HG02610 (cell line): Measurements from ENCODE around the gene HGFAC.

ENCODE experiments used
- ATAC-seq: cut with Tn5 transposase; IDR thresholded peaks from one replicate; pipeline ENCODE4 v1.9.1; 2021; ENCODE audit warnings: mild to moderate bottlenecking, moderate library complexity; ENCODE audit not compliant: unreplicated experiment

Gene HGFAC

DNA sequence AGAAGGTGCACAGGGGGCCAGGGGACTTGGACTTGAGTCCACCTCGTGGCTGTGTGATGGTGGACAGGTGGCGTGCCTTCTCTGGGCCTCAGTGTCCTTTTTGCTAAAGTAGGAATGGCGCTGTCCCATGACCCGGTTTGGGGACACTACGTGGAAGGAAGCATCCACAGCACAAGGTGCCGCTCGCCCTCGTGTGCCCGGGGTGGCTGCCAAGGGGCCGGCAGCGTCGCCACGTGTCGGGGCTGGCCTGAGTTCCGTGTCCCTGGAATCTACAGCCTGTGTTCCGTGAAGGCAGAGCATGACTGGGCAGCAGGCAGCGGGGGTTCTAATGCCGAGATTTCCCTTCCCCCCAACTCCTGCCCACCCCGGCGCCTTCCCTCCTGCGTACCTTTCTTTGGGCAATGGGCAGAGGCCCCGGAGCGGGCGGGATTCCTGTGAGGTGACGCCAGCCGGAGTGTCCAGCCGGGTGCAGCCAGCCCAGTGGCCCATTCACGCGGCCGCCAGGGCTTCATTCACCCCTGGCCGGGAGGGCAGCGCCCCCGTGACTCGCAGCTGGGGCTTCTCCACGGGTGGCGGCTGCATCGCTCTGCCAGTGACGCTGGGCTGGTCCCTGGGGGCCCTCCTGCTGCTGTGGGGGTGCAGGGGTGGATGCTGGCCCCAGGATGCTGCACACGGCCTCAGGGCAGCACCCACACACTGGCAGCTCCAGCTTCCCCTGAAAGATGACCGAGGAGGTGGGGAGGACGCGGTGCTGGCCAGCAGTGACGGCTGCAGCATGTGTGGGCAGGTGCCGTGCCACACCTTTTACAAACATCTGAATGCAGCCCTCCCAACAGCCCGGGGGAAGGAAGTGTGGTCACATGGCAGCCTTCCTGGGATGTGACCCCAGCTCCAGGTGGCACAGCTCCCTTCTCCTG, 42.5 kb downstream of the HGFAC start:
- ATAC-seq = no peak

DNA sequence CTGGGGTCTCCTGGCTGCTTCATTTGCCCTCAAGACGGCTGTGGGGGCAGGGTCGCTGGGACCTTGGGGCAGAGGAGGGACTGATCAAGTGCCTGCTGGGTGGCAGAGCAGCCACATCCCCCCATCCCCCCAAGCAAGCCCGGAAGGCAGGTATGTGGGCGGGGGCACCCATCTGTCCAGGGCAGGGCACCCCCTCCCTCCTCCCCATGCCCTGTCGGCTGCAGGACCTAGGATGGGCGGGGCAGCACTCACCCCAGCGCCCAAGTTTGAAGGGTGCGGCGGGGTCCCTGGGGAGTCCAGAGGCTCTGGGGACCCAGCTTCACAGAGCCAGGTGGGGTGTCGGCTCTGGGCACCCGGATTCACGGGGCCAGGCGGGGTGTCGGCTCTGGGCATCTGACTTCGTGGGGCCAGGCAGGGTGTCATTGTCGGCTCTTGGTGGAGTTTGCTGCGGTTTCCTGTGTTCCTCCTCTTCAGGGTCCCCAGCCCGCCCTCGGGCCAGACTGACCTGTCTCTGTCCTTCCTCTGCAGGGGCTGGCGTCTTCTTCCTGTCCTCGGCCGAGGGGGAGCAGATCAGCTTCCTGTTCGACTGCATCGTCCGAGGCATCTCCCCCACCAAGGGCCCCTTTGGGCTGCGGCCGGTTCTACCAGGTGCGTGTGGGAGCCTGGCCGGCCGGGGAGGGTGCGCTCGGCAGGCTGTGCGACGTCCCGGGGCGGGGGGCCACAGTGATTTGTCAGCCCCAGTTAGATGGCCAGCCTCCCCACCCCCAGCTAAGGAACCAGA, 43.4 kb downstream of the HGFAC start:
- no peak for ATAC-seq

DNA sequence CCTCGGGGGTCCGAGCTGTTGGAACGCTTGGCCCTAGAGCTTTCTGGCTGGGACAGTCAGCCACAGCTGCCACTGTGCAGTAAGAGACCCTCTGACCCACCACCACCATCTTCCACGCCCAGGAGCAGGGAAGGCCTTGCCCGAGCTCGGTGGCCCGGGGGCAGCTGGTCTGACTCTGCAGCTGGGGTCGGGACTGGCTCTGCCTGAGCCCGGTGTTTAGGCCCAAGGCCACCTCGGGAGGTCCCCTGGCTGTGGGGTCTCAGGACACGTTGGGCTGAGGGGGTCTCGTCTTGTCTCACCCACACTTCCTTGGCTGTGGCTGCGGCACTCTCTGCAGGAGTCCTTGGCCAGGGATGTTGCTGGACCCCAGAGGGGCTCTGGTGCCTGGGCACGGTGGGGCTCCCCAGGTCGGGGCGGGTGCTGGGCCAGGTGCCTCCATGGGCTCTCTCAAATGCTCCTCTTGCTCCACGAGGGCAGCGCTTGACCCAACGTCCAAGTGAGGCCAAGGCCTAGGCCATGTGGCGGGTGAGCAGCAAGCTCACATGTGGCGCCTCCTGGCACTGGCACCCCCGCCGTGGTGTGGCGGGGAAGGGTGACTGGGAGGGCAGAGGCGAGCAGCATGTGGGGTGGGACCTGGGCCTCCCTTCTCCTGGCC, 44.2 kb downstream of the HGFAC start:
- no peak for ATAC-seq

DNA sequence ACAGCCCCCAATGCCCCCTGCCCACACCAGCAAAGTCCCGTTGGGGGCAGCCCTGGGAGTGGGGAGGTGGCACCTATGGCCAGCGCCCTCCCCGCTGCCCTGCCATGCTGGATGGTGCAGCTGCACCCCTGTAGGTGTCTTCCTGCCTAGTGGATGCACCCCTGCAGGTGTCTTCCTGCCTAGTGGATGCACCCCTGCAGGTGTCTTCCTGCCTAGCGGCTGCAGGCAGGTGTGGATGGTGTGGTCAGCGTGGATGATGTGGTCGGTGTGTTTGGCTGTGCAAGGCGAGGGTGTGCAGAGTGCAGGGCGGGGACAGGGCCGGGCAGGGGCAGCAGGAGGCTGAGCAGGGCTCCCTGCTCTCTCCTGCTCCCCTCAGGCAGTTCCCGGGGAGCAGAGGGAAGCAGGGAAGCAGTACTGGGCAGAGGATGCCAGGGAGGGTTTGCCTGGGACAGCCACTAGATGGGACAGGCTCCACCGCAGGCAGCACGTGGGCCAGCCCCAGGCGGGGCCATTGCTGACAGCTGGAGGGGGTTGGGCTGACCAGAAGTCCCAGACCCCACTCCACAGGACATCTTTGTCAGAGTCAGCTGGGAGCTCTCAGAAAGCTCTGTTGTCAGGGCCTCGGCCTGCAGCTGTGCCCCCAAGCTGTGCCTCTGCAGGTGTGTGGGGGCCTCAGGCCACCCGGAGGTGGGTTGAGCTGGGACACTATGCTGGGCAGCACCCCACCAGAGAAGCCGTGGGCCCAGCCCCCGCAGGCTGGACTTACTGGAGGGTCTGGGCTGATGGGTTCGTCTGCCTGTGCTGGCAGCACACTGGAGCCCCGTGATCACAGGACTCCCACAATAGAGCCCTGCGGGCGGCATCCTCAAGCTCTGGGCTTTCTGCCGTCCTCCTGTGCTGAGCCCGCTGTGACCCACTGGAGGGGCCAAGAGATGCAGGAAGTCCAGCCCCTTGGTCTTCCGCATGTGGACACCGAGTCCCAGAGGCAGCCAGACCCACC, 45.1 kb downstream of the HGFAC start:
- no peak for ATAC-seq

DNA sequence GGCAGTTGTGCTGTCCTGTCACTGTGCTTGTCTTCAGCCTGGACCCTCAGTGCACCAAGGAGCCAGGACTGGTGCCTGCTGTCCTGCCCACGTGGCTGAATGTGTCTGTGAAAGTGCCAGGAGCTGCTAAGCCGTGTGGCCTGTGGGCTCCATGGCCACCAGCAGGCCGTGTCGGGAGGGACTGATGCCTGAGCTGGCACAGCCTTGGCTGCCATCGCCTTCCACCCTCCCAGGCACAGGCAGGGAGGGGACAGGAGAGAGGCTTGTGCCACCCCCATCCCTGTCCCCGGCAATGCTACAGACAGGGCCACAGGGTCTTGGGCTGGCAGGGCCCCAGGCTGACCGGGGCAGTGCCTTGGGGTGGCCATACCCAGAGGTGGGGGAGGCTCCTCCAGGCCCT, 46.1 kb downstream of the HGFAC start:
- ATAC-seq = no peak

DNA sequence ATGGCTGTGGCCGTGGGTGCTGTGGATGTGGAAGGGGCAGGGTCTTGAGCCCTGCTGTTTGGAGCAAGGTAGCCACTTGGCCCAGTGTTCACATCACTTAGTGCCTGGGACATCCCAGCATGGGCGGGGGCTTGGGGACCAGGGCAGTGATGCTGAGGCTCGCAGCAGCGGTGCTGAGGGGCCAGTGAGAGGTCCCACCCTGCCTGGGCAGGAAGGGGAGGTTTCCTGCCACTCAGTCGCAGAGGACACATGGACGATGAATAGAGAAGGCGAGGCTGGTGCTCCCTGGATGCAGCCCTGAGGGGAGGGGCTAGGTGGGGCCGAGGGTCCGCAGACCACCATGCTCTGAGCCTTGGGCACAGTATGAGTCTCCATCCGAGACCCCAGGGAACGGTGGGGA, 47.1 kb downstream of the HGFAC start:
- ATAC-seq = no peak

DNA sequence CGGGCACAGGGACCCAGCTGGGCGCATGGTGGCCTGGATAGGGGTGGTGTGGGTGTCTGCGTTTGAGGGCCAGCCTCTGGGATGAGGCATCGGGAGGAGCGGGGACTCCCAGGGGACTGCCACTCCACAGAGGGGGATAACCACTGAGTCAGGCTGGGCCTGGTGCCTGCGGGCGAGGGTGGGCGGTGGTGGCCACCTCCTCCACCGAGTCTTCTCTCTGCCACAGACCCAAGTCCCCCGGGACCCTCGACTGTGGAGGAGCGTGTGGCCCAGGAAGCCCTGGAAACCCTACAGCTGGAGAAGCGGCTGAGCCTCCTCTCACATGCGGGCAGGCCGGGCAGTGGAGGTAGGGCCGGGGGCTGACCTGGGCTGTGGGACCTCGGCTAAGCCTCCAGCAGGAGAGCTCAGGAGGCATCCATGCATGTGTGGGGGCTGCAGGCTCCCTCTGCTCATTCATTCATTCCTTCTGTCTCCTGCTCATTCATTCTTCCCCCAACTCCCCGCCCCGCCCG, 47.7 kb downstream of the HGFAC start:
- no peak for ATAC-seq

DNA sequence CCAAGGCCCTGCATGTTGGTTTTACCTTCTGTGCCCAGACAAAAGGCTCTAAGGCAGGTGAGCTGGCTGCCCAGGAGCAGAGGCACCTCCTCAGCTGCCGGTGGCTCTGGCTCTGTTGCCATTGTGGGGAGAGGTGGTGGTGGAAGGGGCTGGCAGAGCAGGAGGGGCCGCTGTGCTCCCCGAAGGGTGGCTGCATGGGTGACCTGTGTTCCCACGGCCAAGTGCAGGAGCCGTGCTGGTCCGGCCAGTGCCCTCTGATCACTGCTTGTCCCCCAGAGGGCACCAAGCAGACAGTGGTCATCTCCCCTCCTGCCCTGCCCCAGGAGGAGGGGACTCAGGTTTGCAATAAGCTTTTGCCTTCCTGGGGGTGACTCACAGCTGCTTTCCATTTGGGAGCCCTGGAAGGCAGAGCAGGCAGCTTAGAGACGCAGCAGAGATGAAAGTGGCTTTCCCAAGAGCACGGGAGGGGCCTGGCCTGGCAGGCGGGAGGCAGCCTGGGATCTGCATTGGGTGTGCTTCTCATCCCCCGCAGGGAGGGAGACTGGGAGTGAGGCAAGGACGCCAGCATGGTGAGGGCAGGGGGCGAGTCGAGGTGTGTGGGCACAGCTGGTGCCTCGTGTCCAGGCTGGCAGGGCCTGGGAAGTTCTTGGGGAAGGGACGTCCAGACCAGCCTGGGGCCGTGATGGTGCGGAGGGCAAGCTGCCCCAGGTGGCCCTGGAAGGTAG, 50.1 kb downstream of the HGFAC start:
- no peak for ATAC-seq

DNA sequence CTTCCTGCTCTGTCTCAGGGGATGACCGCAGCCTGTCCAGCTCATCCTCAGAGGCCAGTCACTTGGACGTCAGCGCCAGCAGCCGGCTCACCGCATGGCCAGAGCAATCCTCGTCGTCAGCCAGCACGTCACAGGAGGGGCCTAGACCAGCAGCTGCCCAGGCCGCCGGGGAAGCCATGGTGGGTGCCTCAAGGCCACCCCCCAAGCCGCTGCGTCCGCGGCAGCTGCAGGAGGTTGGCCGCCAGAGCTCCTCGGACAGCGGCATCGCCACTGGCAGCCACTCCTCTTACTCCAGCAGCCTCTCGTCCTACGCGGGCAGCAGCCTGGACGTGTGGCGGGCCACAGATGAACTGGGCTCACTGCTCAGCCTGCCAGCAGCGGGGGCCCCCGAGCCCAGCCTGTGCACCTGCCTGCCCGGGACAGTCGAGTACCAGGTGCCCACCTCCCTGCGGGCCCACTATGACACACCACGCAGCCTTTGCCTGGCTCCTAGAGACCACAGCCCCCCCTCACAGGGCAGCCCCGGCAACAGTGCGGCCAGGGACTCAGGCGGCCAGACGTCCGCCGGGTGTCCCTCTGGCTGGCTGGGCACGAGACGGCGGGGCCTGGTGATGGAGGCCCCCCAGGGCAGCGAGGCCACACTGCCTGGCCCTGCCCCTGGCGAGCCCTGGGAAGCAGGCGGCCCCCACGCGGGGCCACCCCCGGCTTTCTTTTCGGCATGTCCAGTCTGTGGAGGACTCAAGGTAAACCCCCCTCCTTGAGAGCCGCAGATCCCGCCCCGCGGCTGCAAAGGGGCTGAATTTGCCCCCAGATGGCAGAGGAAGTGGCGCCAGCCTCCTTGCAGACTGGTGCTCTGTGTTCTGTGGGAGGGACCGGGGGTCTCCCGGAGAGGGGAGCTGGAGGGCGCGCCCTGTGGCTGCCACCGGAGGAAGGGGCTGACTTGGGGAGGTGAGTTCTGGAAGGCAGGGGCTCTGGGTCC, 51.3 kb downstream of the HGFAC start:
- no peak for ATAC-seq

DNA sequence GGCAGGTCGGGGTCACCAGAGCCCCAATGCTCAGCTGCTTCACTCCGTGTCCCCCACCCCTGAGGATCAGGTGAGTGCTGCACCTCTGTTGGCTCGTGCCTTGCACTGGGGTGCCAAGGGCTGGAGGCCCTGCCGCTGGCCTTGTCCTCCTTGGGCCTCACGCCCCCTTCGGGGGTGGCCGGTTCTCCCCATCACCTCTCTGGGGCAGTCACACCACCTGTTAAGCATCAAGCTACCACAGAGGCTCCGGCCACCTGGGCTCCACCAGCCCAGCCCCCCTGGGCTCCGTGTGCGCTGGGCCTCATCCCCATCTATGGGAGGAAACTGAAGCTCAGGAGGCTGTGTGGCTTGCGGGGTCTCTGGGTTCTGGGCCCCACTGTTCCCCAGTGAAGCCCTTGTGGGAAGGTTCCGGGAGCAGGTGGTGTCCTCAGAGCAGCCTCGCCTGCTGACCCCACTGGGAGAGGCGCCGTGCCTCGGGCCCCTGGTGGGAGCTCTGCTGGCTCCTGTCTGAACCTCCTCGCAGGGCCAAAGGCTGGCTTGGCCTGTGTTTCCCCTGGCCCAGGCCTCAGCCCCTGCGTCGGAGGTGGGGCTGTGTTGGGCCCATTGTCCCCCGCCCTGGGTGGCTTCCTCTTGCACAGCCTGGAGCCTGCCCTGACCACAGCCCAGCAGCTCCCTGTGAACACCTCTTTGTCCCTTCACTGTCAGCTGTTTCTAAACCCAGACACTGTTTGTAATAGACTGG, 52.1 kb downstream of the HGFAC start:
- no peak for ATAC-seq

DNA sequence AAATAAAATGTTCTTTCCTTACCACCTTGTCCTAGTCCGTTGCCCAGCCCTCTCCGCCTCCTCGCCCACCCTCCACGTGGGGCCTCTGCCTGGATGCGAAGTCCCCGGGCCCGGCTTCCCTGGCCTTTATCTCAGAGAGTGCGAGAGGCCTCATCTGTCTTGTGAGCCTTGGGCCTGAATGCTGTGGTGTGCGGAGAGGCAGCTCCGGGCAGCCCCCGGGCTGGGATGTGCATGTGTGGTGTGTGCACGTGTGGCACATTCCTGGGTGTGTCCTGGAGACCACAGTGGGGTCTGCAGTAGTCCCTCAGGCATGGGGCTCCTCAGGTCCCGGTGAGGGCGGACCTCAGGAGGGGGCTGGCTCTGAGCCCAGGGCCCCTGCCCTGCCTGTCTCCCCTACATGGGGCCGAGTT, 52.7 kb downstream of the HGFAC start:
- ATAC-seq = no peak

- ATAC-seq = no peak
Measured at GRCh38 chr4:3495204-3495975, 53.6 kb downstream of the HGFAC start.

DNA sequence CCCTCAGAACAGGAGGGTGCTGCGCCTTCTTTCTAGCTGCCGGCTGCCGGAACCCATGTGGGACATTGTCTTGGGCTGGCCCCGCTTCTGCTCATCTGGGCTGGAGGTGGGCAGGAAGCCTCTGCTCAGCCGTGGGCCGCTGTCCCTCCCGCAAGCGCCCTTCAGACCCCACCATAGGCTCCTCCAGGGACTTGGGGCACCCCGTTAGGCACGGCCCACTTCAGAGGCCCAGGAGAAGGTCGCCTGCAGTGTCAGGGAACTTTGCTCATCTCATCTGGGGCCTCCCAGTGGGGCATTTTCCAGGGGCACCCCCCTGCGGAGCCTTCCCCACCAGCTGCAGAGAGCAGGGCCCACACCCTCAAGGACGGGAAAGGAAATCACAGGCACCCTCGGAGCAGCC, 54.3 kb downstream of the HGFAC start:
- ATAC-seq = no peak

DNA sequence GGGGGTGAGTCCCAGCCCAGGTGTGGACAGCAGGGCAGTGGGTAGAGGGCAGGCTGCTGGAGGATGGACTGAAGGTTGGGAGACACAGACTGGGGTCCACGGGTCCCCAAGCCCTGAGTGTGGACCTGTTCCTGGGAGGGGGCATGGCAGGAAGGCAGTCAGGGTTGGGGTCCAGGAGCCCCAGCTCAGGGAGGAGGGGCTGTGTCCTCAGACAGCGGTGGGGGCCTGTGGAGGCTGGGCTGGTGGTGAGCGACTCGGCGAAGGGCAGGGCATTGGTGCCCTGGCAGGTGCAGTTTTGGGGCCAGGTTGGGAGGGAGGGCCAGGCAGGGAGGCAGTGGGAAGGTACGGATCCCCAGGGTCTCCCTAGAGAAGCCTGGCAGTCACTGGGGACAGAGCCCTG, 55.3 kb downstream of the HGFAC start:
- ATAC-seq = no peak

- ATAC-seq = no peak
Measured at GRCh38 chr4:3497523-3498389, 56.0 kb downstream of the HGFAC start.

- ATAC-seq = no peak
Measured at GRCh38 chr4:3498407-3498806, 56.6 kb downstream of the HGFAC start.
